GM12864 (cell line): ENCODE data around the gene CNPY3.

Experiments used
- DNase-seq: peaks from one replicate; pipeline ENCODE4 v3.0.0-alpha.2; 2011; ENCODE audit warnings: low read depth
- H3K4me3 ChIP-seq: 2 replicates; pipeline ENCODE4 v1.5.1; 2011; ENCODE audit warnings: mild to moderate bottlenecking, low read depth, low read length, control low read depth
- CTCF ChIP-seq: IDR thresholded peaks from 2 replicates; pipeline ENCODE4 v1.5.1; 2011; ENCODE audit warnings: low read depth, mild to moderate bottlenecking, moderate library complexity, low read length, control low read depth, inconsistent platforms; ENCODE audit errors: missing control alignments

CNPY3 gene

GRCh38 chr6:42909835-42910234, 19.4 kb upstream of the CNPY3 start:
- H3K4me3 ChIP-seq, result no peak overlapping the region
- TF ChIP-seq CTCF, result no peak

GRCh38 chr6:42911171-42912021, 17.9 kb upstream of the CNPY3 start:
- TF ChIP-seq CTCF, result no peak
- no peak overlapping the region for H3K4me3 ChIP-seq

More at GRCh38 chr6:42909835-42910234, 19.4 kb upstream of the CNPY3 start:
- no peak for DNase-seq

GRCh38 chr6:42914546-42914945, 14.7 kb upstream of the CNPY3 start:
- no peak overlapping the region for H3K4me3 ChIP-seq
- no peak for TF ChIP-seq CTCF
- no peak for DNase-seq

More at GRCh38 chr6:42911171-42912021, 17.9 kb upstream of the CNPY3 start:
- DNase-seq, result no peak

GRCh38 chr6:42915732-42916131, 13.5 kb upstream of the CNPY3 start, which contains the start of gene PTCRA:
Gene PTCRA, plus strand, starts transcription at chr6:42916053. Its CDS starts 17 bp downstream, at chr6:42916070.
- DNase-seq, result no peak
- H3K4me3 ChIP-seq, result no peak within 1 kb of the TSS
- TF ChIP-seq CTCF, result no peak

- no peak for TF ChIP-seq CTCF
- no peak overlapping the region for H3K4me3 ChIP-seq
- DNase-seq, result no peak
These were observed 13.0 kb upstream of the CNPY3 start for GRCh38 chr6:42916288-42916687.

- no peak for DNase-seq
- TF ChIP-seq CTCF, result no peak
- no peak overlapping the region for H3K4me3 ChIP-seq
These were observed 7.5 kb upstream of the CNPY3 start for GRCh38 chr6:42921801-42922200.

- H3K4me3 ChIP-seq, result no peak overlapping the region
- no peak for DNase-seq
- TF ChIP-seq CTCF, result no peak
These were observed 5.6 kb upstream of the CNPY3 start for GRCh38 chr6:42923666-42924065.
